ENCODE data around the gene DUSP22.

Gene DUSP22

GRCh38 chr6:334536-335510 is 42.5 kb downstream of the DUSP22 start:
- Histone ChIP-seq H3K4me2 (ENCODE audit: low read length) (no peak overlapping the region), H3K4me1 (ENCODE audit: low read length) (peaks cover 57% of the 10 kb centered on the region), H3K36me3 (replicated peaks; ENCODE audit: low read depth, low read length) (peaks cover 46% of the 10 kb centered on the region), H4K20me1 (ENCODE audit: insufficient read depth, low read length) (peaks cover 91% of the 10 kb centered on the region), H3K79me2 (ENCODE audit: low read length) (peaks cover 45% of the 10 kb centered on the region), H3K9ac (ENCODE audit: low read length) (no peak overlapping the region), H3K27me3 (ENCODE audit: low read depth, low read length) (peaks cover 13% of the 10 kb centered on the region; the same call in 1 of the 2 replicates), H3K4me3 (ENCODE audit: low read length) (no peak overlapping the region), H3K27ac (ENCODE audit: low read length) (no peak overlapping the region), H2AFZ (ENCODE audit: low read depth, low read length) (no peak overlapping the region), H3K9me3 (ENCODE audit: insufficient read depth, low read length) (no peaks in the 10 kb centered on the region)
- TF ChIP-seq CTCF (IDR thresholded peaks at IDR 0.05; ENCODE audit: low read depth, low read length) (no peak), EZH2phosphoT487 (IDR thresholded peaks at IDR 0.05; ENCODE audit: low read depth) (no peak)

GRCh38 chr6:335572-335971 is 43.3 kb downstream of the DUSP22 start:
- Histone ChIP-seq H3K27me3 (ENCODE audit: low read depth, low read length) (peaks cover 17% of the 10 kb centered on the region; the same call in 1 of the 2 replicates), H2AFZ (ENCODE audit: low read depth, low read length) (no peak overlapping the region), H4K20me1 (ENCODE audit: insufficient read depth, low read length) (peaks cover 89% of the 10 kb centered on the region), H3K9ac (ENCODE audit: low read length) (no peak overlapping the region), H3K4me1 (ENCODE audit: low read length) (peaks cover 51% of the 10 kb centered on the region), H3K4me2 (ENCODE audit: low read length) (no peak overlapping the region), H3K27ac (ENCODE audit: low read length) (no peak overlapping the region), H3K4me3 (ENCODE audit: low read length) (no peak overlapping the region), H3K79me2 (ENCODE audit: low read length) (peaks cover 40% of the 10 kb centered on the region), H3K36me3 (replicated peaks; ENCODE audit: low read depth, low read length) (peaks cover 45% of the 10 kb centered on the region), H3K9me3 (ENCODE audit: insufficient read depth, low read length) (no peaks in the 10 kb centered on the region)
- TF ChIP-seq CTCF (IDR thresholded peaks at IDR 0.05; ENCODE audit: low read depth, low read length): no peak
- TF ChIP-seq EZH2phosphoT487 (IDR thresholded peaks at IDR 0.05; ENCODE audit: low read depth): no peak

- H4K20me1 ChIP-seq (ENCODE audit: insufficient read depth, low read length): peaks cover 89% of the 10 kb centered on the region
- H3K4me1 ChIP-seq (ENCODE audit: low read length): peaks cover 51% of the 10 kb centered on the region
- H3K79me2 ChIP-seq (ENCODE audit: low read length): peaks cover 40% of the 10 kb centered on the region
- TF ChIP-seq CTCF (IDR thresholded peaks at IDR 0.05; ENCODE audit: low read depth, low read length) (no peak), EZH2phosphoT487 (IDR thresholded peaks at IDR 0.05; ENCODE audit: low read depth) (no peak)
- H2AFZ ChIP-seq (ENCODE audit: low read depth, low read length): no peak overlapping the region
- H3K27me3 ChIP-seq (ENCODE audit: low read depth, low read length): peaks cover 13% of the 10 kb centered on the region; the same call in 1 of the 2 replicates
- H3K9me3 ChIP-seq (ENCODE audit: insufficient read depth, low read length): no peaks in the 10 kb centered on the region
- no peak overlapping the region for H3K27ac ChIP-seq (ENCODE audit: low read length)
- peaks cover 49% of the 10 kb centered on the region for H3K36me3 ChIP-seq (replicated peaks; ENCODE audit: low read depth, low read length)
- no peak overlapping the region for H3K4me3 ChIP-seq (ENCODE audit: low read length)
- no peak overlapping the region for H3K9ac ChIP-seq (ENCODE audit: low read length)
- H3K4me2 ChIP-seq (ENCODE audit: low read length): peak overlapping the region; percentile 27
Observed at GRCh38 chr6:336159-337114, 44.1 kb downstream of the DUSP22 start.
